Dedifferentiated amniotic fluid mesenchymal stem cell (primary cell): Measurements from ENCODE around the gene CFAP68.
"Not testable (repeated sequence)": the region's sequence is repeated elsewhere in the genome, so short reads cannot be mapped to it uniquely, and the experiment has no call there.

Experiments used
- DNase-seq: peaks from one replicate; pipeline ENCODE4 v3.0.0-alpha.2; 2016; ENCODE audit errors: extremely low spot score

The CFAP68 gene

DNA sequence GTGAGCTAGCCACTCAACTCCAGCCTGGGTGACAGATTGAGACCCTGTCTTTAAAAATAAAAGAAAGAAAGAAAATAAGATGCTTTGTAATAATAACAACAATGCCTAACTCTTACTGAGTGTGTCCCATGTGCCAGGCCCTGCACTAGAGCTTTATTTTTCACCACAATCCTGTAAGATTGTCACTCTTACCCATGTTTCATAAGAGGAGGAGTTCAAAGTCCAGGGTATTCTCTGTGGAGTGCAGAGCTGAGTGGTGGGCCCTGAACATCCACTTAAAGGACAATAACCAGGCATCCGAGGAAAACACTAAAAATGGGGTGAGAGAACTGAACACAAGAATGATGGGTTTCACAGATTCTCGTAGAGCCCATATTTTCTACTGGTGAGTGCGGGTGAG is 38.4 kb downstream of the CFAP68 start:
- no peak for DNase-seq

DNA sequence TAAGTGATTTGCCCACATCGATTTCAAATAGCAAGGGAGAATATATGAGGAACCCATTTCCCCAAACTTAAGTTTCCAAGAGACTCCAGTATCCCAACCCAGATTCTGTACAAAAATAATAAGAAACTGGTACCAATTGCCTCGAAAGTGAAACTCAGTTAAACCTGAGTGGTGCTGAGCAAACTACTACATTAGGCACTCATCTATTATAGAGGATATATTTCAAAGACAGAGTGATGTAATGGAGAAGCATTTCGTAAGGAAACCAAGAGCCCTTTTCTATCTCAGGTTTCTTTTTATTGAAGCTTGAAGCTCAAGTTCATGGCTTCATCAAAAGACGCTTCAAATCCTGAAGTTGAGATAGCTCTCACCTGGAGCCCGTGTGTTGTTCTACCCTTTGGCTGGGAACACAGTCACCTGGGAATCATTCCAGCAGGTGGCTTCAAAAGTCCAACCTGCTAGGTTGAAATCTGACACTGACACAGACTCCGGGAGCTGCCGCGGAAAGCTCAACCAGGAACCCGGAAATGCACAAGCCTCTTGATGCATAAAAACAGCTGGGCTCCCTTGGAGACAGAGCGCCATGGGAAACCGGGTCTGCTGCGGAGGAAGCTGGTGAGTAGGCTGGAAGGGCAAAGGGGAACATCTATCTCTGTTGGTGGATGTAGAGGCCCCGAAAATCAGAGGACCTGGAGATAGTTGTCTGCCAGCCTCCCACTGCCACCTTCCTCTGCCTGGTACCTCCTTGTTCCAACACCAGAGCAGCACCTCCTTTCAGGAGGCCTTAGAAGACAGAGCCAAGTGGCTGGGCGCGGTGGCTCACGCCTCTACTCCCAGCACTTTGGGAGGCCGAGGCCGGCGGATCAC is 39.3 kb downstream of the CFAP68 start, which contains the start of gene C11orf52:
Gene C11orf52, plus strand, starts transcription at position 524 of the 867 bp plus-strand sequence. Its CDS starts 60 bp downstream, at position 584.
- no peak for DNase-seq

GRCh38 chr11:111920908-111921307 is 41.6 kb downstream of the CFAP68 start:
- no peak for DNase-seq

GRCh38 chr11:111921541-111922230 is 42.3 kb downstream of the CFAP68 start:
- DNase-seq = no peak

- DNase-seq = peak; percentile 91
Measured at GRCh38 chr11:111922803-111923202, 43.5 kb downstream of the CFAP68 start.

DNA sequence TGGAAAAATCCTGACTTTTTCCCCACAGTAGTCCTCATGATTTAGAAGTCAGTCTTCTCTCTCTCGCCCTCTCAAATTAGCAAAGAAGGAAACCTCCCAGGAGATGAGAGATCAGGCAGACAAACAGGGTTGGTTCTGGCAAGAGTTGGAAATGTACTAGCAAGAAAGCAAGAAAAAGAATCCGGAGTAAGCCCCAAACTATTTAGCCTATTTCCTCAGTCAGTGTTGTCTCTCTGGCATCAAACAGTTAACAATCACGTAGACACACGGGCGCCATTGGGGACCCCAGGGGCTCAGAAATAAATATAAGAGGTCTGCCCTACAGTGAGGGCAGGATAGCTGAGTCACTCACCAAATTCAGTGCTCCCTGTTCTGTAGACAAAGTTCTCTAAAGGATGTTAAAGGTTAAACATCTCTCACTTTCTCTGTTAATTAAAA is 44.0 kb downstream of the CFAP68 start:
- peak; percentile 35 for DNase-seq

GRCh38 chr11:111923951-111924350 is 44.6 kb downstream of the CFAP68 start:
- DNase-seq = no peak

DNA sequence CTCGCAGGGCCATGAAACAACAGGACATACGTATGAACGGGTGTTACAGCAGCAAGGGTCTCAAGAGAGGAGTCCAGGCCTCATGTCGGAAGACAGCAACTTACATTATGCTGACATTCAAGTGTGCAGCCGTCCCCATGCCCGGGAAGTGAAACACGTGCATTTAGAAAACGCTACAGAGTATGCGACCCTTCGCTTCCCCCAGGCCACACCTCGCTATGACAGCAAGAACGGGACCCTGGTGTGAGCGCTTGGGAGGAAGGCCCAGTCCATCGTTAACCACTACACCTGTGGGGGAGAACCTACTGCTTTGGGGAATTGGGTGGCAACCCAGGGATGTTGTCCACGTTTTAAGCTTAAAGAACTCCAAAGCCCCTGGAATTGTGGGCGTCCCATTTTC is 46.6 kb downstream of the CFAP68 start:
- DNase-seq = no peak

GRCh38 chr11:111926505-111927391 is 47.4 kb downstream of the CFAP68 start:
- peak; percentile 95 for DNase-seq

DNA sequence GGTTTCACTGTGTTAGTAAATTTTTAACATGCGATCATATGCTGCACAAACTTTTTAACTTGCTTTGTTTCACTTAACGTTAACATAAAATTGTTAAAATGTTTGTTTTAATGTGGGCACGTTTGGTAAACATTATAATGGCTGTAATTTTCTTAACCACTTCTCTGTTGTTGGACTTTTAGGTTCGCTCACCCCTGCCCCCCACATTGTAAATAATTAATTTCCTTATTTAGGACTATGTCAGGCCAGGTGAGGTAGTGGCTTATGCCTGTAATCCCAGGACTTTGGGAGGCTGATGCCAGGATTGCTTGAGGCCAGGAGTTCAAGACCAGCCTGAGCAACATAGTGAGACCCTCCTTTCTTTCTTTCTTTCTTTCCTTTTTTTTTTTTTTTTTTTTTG is 51.1 kb downstream of the CFAP68 start:
- no peak for DNase-seq

- no peak for DNase-seq
Measured at GRCh38 chr11:111932611-111932950, 53.2 kb downstream of the CFAP68 start.

- not testable (repeated sequence) for DNase-seq
Measured at GRCh38 chr11:111933176-111933575, 53.8 kb downstream of the CFAP68 start.

DNA sequence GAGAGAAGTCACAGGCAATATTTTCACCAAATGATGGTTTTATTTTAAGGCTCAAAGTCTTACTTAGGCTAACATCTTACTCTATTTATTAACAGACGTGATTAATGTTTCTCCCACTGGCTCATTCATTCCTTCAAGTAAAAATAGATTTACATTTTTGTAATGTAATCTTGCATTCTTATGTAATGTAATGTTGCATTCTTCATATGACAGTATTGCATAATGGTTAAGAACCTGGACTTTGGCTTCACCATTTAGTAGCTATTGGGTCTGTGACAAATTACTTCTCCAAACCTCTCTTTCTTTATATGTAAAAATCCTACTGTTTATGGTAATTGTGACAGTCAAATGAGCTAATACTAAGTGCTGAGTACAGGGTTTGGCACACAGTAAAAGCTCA is 54.5 kb downstream of the CFAP68 start:
- DNase-seq = no peak

DNA sequence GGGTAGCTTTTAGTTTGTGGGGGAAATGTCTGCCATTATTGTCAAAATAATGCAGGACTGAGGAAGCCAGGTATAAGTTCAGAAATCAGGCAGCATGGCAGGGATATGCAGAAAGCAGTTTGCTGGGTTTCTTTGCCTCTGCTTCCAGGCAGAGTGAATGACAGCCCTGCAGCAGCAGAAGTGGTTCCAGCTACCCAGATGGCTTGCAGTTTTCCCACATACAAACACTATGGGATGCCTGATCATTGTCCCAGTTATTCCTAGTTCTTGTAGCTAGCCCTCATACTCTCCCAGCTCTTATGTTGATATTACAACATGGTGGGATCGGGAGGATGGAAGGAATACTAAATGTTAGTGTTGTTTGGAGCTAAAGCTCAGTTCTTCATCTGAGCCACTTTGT is 55.0 kb downstream of the CFAP68 start:
- DNase-seq = no peak
